GM19023 (cell line): ENCODE data around the gene CCDC175.

Source experiments
- ATAC-seq: cut with Tn5 transposase; IDR thresholded peaks from one replicate; pipeline ENCODE4 v1.9.1; 2021; ENCODE audit warnings: mild to moderate bottlenecking, moderate library complexity; ENCODE audit not compliant: unreplicated experiment

Gene CCDC175

DNA sequence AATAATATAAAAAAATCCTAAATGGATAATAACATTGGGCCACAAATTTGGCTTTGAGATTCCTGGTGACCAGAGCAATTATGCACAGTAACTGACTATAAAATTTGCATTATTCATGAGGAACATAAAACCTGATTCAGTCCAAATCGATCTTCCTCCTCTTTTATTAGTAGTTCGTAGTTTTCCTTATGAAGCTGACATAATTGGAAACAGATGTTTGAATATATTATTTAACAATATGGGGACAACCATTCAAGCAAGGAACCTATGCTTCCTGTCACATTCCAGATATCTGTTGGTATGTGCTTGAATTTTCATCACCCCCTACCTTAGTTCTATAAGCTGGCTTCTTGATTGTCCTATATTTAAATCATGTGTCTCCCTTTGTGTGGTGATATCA lies 34.9 kb downstream of the CCDC175 start:
- ATAC-seq: no peak

DNA sequence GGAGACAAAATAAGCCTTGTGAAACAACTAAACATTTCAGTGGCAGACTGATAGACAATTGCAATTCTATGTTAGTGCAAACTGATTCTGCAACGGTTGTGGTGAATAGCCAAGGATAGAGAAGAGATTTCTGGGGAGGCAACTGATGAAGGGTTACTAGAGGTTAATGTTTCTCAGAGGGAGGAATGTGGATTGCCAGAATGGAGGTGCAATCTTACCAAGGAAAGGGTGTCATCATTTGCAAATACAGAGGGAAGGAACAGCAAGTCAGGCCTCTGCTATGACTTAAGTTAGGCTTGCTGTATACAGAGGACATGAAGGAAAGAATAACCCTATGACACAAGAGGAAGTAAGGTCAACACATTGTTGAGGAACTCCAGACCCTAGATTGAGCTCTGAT lies 35.8 kb downstream of the CCDC175 start:
- ATAC-seq: no peak

DNA sequence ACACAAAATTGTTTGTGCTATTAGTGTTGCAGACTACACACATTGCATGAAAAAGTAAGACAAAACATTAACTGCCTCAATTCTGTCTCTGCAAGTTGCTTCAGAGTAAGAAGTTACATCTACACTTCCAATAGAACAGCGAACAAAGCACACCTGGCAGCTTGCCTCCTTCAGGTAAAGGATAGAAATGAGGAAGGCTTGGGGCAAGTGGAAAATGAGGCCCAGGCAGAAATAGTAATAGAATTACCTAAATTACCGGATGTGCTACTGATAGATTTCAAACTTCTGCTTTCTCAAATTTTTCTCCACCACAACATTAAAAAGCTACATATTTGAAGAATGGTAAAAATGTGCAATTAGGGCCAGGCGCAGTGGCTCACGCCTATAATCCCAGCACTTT lies 37.7 kb downstream of the CCDC175 start:
- ATAC-seq: no peak

DNA sequence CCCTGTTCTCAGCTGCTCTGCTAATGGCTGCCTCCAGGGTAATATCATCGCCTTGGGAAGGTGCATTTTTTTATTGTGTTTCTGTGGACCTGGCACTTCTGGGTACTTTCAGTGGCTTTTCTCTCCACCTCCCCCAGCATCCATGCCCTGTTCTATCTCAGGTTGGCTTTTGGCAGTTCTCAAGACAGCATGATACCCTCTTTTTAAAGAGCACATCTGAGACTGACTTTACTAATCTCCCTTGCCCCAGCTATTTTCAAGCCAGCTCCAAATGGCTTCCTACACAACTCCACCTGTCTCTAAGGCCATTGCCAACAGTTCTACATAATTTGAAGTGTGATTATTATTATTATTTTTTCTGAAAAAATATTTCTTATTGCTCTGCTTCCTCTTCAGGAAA lies 39.1 kb downstream of the CCDC175 start:
- no peak for ATAC-seq

DNA sequence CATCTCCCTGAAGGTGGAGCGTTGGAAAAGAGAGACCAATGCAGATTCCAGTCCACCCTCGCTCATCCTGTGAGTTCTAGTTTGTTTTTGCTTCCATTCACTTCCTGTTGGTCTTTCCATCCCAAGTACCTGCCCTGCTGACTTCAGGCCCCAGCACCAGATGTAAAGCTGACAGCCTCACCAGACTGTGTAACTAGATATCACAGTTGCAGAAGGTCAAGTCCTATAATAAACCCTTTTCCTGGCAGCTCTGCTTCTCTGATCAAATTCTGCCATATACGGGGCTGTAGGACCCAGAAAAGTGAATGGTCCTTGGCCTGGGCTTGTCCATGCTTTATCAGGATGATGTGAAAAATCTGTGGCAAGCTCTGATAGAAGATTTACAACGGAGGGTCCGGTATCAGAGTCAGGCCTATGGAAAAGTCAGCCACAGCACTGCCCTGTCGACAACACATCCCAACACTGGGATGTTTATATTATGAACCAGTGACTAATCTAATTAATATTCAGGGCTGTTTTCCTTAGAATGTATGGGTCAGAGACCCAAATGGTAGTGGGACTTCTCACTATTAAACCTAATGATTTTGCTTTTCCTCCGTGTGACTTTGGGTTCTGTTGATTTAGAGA lies 42.1 kb downstream of the CCDC175 start:
- ATAC-seq: no peak

DNA sequence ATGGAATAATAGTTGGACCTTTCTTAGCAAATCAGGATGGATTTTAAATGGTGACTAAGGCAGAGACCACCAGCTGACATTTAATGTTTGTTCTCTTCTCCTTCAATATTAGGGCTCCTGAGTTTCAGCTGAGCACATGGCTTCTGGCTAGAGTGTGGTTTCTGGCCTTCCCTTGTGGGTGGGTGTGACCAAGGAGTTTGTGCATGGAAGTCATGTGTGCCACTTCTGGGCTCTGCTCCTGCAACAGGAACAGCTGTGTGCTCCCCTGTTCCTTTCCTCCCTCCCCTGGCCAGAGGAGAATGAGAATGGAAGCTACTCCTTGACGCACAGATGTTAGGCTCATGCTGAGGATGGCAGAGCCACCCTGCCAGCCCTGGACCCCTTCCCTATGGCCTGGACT lies 44.2 kb downstream of the CCDC175 start:
- no peak for ATAC-seq

GRCh38 chr14:59530349-59530748 lies 46.3 kb downstream of the CCDC175 start:
- no peak for ATAC-seq

GRCh38 chr14:59529189-59529588 lies 47.4 kb downstream of the CCDC175 start:
- no peak for ATAC-seq

DNA sequence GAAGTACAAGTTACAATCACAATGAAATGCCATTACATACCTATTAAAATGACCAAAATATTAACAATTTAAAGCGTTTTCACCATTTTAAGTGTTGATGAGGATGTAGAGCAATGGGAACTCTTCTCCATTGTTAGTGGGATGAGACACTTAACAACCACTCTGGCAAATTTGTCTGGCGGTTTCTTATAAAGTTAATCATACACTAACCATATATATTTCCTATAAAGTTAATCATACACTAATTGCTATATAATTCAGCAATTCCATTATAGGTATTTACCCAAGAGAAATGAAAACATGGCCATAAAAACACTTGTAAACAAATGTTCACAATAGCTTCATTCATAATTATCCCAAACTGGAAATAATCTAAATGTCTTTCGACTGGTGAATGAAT lies 56.4 kb downstream of the CCDC175 start:
- ATAC-seq: no peak

DNA sequence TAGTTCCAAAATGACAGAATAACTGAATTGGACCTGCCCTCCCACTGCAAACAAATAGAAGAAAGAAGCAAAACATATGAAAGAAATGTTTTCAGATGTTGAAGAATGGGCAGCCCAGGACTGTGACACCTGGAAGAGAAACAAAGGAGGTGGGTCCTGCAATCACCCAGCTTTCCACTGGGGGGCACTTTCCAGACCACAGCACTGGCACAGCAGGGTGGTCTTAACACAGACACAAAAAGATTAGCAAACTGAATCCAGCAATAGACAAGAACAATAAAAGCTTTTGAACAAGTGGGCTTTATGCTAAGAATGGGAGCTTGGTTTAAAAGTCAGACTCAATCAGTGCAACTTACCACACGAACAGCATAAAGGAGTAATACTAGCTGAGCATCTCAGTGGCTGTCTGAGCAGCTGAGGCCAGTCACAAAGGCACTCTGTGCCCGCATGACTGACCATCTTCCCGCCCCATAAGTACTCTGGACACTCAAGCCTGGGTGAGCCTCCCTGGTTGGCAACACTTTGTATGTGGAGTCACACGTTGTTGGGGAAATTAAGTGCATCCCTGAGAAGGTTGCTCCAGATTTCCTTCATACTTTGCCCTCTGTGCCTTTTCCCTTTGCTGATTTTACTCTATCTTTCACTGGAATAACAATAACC lies 64.6 kb downstream of the CCDC175 start:
- ATAC-seq: no peak

GRCh38 chr14:59510966-59511365 lies 65.6 kb downstream of the CCDC175 start:
- no peak for ATAC-seq

DNA sequence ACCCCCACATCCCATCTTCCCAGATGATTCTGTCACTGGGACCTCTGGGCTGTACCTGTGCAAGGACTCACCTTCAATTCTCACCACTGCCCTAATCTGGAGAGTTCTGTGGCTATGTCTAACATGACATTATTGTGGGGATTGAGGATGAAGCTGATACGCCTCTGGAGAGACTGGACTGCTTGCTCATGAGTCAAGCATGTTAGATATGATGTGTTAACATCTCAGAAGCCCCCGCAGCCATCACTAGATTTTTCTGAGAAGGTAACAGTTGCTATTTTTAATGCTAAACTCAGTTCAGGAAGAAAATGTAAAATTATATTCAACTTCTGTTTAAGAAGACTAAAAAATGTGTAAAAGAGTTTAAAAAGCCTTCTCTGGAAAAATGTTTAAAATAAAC lies 66.6 kb downstream of the CCDC175 start:
- ATAC-seq: no peak

GRCh38 chr14:59509101-59509500 lies 67.5 kb downstream of the CCDC175 start:
- ATAC-seq: no peak

DNA sequence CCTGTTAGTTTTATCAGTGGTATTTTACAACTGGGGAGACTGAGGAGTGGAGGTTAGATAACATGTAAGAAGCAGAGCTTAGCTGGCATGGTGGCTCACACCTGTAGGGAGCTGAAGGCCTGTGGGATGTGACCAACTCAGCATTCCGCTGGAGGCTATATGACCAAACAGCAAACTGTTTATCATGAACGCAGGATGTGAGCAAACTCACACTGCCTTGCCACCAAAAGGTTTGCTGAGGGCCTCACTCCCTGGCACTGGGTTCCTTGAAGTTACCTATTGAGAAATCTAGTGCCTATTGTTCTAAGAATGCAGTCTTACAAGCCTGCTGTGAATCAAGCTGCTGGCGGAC lies 68.9 kb downstream of the CCDC175 start:
- no peak for ATAC-seq

DNA sequence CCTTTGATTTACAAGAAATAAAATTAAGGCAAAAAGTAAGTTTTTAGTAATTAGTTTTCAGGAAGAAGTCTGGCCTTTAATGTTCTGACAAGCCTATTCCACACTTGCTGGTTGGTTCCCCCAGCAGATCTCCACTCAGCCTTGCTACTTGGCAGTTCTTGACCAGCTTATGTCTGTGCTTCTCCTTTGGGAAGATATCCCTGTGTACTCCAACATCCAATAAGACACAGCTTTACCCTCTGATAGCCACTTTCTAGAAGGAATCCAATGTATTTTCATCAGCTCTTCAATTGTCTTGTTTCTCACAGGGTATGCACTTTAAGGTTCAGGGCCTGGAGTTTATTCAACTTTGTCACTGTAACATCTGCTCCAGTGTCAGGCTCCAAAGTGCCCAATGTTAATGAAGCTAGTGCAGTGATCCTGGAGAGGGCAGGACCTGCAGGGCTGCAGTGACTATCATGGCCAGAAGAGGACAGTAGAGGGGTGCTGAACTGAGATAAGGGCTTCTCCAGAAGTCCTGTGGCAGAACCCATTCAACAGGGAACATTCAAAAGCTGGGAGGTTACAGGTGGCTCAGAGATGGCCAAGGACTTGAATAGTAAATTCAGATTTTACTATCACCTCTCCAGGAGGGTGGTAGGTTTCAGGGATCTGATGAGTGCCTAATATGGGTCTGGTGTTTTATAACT lies 69.4 kb downstream of the CCDC175 start:
- ATAC-seq: no peak

DNA sequence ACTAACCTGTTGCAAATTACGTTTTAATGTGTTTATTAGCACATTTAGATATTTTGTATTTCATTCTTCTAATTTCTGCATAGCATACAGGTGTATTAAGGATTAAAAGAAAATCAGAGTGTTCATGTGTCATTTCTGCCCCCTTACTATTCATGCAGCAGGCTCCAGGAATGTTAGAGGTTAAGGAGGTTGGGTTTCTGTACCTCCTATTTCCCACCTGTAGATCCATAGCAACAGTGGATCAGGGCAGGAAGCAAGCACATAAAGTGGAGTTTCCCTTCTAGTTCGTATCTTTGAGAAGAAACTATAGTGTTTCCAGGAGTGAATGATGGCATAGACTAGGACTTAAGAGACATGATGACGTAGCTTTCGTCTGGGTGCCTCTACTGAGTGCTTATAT lies 73.4 kb downstream of the CCDC175 start:
- no peak for ATAC-seq

GRCh38 chr14:59500732-59501131 lies 75.9 kb downstream of the CCDC175 start:
- ATAC-seq: no peak

- no peak for ATAC-seq
Observed at GRCh38 chr14:59492384-59492783, 84.2 kb downstream of the CCDC175 start.

DNA sequence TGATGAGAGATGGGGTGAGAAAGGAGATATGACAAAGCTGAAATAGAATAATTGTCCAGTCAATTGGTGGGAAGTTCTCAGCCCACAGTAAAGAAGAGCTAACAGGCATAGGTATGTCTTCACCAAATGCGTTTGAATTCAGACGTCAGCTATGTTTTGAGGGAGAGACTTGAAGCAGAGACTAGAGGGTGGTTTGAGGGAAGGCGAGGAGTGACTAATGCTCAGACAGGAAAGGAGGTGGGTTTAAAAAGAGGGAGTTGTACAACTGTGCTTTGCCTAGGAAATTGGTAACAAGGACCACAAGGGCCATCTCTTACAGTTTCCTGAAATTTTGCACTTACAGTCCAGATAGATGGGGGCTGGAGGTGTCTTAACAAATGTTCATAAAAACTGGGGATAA lies 85.9 kb downstream of the CCDC175 start:
- no peak for ATAC-seq

DNA sequence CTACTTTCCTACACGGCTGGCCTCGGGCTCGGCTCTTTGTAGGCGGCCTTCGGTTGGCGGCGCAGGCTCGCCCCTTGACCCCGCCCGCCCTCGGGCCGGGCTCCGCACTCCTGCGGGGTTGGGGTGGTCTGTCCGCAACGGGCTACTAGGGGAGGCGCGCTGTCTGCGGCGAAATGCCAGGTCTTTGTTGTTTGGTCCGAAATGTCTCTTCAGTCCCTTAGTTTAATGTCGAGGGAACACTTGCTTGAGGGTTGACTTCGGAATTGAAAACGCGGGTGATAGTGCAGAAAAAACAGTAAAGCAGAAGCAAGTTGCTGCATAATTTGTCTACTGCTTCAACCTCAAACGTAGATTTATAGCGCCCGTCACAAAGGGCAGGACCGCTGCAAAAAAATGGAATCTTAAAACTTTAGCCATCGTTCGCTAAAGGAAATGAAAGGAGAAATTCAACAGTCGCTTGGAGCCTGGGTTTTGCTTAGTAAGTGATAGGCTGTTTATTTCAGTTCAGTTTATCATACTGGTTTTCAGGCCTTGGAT lies 91.9 kb downstream of the CCDC175 start:
- ATAC-seq: peak; percentile 53

DNA sequence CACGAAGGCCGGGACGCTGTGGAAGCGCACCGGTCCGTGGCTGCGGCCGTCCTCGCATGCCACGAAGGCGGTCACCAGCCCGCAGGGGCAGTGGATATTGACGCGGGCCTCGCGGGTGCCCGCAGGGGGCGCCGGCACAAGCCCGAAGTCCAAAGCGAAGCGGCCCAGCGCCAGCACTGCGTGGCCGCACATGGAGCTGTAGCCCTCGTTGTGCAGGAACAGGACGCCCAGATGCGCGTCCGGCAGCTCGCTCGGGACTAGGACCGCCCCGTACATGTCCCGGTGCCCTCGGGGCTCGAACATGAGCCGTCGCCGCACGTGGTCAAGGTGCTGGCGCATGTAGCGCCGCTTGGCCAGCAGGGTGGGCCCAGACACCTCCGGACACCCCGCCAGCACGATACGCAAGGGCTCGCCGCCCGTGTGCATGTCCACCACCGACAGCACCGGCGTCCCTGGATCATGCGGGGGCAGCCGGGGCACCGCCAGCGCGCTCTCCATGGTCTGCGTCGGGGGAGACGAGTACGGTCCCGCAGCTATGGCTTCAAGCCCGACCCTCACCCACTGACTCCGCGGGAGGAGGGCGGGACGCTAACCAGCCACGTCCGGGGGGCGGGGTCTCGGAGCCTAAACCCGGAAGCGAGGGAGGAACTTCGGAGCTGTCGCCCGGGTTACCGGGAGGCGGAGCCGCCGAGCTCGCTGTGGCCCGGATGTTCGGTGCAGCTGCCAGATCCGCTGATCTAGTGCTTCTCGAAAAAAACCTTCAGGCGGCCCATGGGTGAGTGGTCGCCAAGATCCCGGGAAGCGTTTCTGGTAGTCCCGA lies 92.6 kb downstream of the CCDC175 start, which contains the start of the genes JKAMP and L3HYPDH:
Gene JKAMP, plus strand, starts transcription at position 699 of the 820 bp plus-strand sequence. Its CDS starts 73 bp downstream, at position 772.
Gene L3HYPDH, minus strand, starts transcription at position 590 of the 820 bp plus-strand sequence. Its CDS starts 92 bp downstream, at position 498.
- peak; percentile 92 for ATAC-seq
